Measurements from ENCODE around the gene XRRA1.

XRRA1 gene

DNA sequence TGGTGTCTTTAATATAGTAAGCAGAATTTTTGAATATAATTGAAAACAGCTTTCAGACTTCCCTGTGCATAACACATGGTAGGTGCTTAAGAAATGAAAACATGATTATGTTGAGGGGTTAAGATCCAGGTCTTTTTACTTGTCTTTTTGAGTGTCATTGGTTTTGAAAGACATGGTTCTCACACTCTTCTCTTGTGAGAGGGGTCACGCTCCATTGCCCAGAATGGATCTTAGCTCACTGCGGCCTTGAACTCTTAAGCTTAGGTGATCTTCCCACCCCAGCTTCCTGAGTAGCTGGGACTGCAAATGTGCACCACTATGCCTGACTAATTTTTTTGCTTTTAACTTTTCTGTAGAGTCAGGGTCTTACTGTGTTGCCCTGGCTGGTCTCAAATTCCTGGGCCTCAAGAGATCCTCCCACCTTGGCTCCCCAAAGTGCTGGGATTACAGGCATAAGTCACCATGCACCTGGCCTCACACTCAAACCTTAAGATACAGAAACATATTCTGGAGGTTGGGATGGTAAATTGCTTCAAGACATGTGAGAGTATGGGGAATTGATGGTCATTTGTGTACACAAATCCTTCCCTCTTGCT lies 1.6 kb upstream of the XRRA1 start:
- DNase-seq = no peak

- peak; percentile 13 for DNase-seq
These were observed 854 bp upstream of the XRRA1 start for GRCh38 chr11:74949753-74950137.

DNA sequence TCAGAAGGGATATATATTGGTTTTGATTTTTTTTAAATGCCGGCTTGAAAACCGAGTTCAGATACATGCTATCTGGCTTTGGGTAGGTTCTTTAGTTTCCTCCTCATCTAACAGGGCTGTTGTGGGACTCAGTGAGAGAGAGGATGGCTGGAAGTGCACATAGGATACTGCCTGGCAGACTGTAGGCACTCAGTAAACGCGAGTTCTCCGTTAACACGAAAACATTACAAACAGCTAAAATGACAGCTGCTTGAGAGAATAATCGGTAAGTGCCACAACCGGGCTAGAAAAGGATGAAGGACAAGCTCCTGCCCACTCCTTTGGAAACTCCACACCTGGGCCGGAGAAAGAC lies 369 bp downstream of the XRRA1 start:
- DNase-seq = no peak

DNA sequence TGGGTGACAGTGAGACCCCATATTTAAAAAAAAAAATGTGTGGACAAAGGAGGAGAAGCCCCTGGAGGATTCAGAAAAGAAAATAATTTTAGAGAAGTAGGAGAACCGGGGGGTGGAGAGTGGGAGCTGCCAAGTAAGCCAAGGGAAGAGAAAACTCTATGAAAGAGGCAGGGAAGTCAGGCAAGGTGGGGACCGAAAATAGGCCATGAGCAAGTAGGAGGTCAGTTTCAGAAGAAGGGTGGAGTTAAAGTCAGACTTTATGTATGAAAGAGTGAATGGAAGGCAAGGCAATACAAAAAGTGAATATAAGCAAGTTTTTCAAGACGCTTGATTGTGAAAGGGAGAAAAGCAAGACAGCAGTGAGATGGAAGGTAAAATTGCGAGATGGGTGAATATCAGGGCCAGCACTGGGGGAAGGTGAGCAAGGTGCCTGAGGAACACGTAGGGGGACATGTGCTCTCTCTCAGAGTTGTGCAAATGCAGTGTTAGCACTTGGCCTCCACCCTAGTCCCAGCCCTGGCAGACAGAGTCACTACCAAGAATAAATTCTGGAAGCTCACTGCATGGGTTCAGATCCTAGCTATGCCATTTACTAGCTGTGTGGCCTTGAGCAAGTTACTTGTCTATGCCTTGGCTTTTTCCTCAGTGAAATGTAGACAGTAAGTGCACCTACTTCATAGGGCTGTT lies 6.7 kb downstream of the XRRA1 start:
- DNase-seq = no peak

- DNase-seq = no peak
These were observed 7.4 kb downstream of the XRRA1 start for GRCh38 chr11:74941492-74941891.

- no peak for DNase-seq
These were observed 11.0 kb downstream of the XRRA1 start for GRCh38 chr11:74937696-74938475.

GRCh38 chr11:74936976-74937375 lies 11.9 kb downstream of the XRRA1 start:
- no peak for DNase-seq

GRCh38 chr11:74936087-74936486 lies 12.8 kb downstream of the XRRA1 start:
- DNase-seq = no peak

GRCh38 chr11:74935285-74935684 lies 13.6 kb downstream of the XRRA1 start:
- no peak for DNase-seq

- no peak for DNase-seq
These were observed 15.1 kb downstream of the XRRA1 start for GRCh38 chr11:74933765-74934164.

DNA sequence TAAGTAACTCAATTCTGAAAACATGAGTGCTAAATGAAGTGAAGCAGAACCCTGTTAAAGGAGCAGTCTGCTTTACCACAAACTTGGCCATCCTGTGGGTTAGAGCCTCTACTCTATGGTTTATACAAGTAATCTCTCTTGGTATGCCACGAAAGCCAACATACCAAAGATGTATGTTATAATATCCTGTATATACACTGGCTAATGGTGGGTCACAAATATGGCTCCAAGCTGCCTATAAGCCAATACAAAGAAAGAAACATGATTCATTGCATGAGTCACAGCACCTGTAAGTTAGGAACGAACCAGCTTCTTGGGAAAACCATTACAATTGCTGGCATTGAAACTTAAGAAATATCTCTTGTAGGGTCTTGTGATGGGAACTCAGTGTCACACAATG lies 16.1 kb downstream of the XRRA1 start:
- peak; percentile 89 for DNase-seq

- peak; percentile 76 for DNase-seq
These were observed 16.7 kb downstream of the XRRA1 start for GRCh38 chr11:74932169-74932568.

- DNase-seq = peak; percentile 89
These were observed 19.2 kb downstream of the XRRA1 start for GRCh38 chr11:74929431-74930363.

DNA sequence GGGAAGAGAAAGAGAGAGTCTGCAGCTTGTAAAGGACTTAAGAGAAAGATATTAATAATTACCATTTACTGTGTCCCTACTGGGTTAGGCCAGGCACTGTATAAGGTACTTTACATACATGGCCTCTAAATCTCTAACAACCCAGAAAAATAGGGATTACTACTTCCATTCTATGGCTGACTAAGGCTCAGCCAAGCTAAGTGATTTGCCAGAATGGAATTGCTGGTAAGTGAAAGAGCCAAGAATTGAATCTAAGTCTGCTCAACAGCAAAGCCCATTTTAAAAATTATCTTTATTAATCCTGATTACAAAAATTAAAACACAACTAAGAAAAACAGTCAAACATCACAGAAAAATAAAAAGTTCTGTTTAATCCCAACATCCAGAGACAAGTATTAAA lies 21.4 kb downstream of the XRRA1 start:
- peak; percentile 31 for DNase-seq

DNA sequence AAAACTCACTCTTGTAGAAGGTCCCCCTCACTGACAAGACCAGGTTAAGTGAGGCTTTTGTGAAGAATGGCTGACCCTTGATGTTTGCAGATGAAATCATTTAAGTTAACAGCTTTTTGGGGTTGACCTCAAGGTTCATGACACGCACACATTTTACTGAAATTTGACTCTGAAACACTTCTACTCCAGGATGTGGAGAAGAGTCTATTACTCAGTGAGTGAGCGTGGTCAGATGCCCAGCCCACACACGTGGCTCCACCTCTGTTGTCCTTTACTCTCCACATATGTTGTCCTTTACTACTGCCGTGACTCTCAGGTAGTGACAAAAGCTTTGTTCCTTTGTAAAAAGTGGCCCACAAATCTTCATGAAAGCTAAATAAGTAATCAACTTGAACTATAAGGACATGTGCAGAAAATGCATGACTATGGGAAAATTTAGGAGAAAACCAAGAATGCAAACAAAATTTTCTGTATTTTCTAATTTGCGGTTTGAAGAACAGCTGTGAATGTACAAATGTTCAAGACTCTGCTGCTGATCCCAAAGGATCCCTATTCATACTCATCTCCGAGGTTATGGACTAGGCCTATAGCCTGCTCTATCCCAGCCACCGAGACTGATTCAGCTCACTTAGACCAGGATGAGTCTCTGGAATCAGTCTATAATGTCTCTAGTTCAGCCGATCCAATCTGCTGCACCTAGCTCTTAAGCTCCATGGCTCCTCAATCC lies 22.4 kb downstream of the XRRA1 start:
- peak; percentile 89 for DNase-seq

DNA sequence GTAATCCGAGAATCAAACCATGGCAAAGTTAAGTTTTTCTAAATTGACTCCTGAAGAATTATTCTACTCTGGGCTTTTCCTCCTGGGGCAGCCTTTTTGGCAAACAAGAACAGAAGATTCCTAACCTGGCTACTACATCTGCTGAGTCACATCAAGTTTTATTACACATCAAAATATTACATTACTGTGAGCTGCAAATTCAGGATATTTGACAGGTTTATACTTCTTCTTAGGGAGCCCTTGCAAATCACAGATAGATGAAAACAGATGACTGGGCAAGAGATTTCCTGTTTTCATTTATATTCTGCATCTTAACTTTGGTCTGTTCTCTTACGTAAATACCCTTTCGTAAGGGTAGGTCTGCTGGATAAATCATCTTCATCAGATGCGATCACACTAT lies 23.6 kb downstream of the XRRA1 start:
- DNase-seq = peak; percentile 80

- no peak for DNase-seq
These were observed 25.8 kb downstream of the XRRA1 start for GRCh38 chr11:74923125-74923524.

- DNase-seq = no peak
These were observed 39.1 kb downstream of the XRRA1 start for GRCh38 chr11:74909812-74910211.

- no peak for DNase-seq
These were observed 39.5 kb downstream of the XRRA1 start for GRCh38 chr11:74909385-74909784.

- no peak for DNase-seq
These were observed 43.6 kb downstream of the XRRA1 start for GRCh38 chr11:74905326-74905725.

DNA sequence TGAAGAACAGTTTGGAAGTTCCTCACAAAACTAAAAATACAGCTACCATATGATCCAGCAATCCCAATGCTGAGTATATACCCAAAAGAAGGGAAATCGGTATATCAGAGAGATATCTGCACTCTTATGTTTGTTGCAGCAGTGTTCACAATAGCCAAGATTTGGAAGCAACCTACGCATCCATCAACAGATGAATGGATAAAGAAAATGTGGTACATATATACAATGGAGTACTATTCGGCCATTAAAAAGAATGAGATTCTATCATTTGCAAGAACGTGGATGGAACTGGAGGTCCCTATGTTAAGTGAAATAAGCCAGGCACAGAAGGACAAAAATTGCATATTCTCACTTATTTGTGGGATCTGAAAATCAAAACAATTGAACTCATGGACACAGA lies 46.5 kb downstream of the XRRA1 start:
- no peak for DNase-seq

DNA sequence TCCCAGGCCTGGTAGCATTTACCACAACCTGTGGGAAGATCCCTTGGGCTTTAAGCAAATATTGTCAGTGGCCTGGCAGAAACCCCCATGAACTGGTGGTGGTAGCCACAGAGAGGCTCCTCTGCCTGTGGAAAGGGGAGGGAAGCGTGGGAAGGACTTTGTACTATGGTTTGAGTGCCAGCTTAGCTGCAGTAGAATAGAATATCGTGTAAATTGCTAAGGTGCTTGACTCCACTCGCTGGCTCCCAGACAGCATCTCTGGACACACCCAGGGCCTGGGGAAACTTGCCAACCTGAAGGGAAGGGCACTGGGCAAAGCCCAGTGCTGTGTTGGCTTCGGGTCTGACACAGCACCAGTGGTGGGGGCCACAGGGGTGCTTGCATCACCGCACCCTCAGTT lies 52.6 kb downstream of the XRRA1 start:
- DNase-seq = no peak

All from HCEC 1CT (cell line).